Astrocyte (in vitro differentiated cells and primary cell): Measurements from ENCODE around the gene DLL3. TPM values are rescaled to one million over a fixed set of nuclear protein-coding genes. Genes with fewer than 3 reads are reported as not detected.

Experiments used
- DNase-seq: peaks from one replicate; pipeline ENCODE4 v3.0.0-alpha.2; 2010; ENCODE audit warnings: low read depth
- FAIRE-seq: peaks from 2 replicates; lab custom pipeline; 2011; peaks lifted over from hg19 to GRCh38; lab: Jason Lieb, UNC
- H2AFZ ChIP-seq: 2 replicates; pipeline ENCODE4 v1.6.0; 2012; ENCODE audit warnings: low read depth, low read length, inconsistent platforms
- H3K27ac ChIP-seq: 2 replicates; pipeline ENCODE4 v1.5.1; 2011; ENCODE audit warnings: low read depth, low read length, inconsistent platforms
- H3K27me3 ChIP-seq: 2 replicates; pipeline ENCODE4 v1.6.0; 2011; ENCODE audit warnings: low read length, inconsistent platforms; ENCODE audit not compliant: insufficient read depth
- H3K36me3 ChIP-seq: 2 replicates; pipeline ENCODE4 v1.5.1; 2011; ENCODE audit warnings: low read length, inconsistent platforms; ENCODE audit not compliant: insufficient read depth
- H3K4me1 ChIP-seq: 2 replicates; pipeline ENCODE4 v1.5.1; 2011; ENCODE audit warnings: low read length, inconsistent platforms; ENCODE audit not compliant: insufficient read depth
- H3K4me2 ChIP-seq: 2 replicates; pipeline ENCODE4 v1.6.0; 2012; ENCODE audit warnings: low read length, inconsistent platforms
- H3K4me3 ChIP-seq: 2 replicates; pipeline ENCODE4 v1.5.1; 2011; ENCODE audit warnings: low read depth, mild to moderate bottlenecking, low read length, inconsistent platforms; ENCODE audit not compliant: insufficient read depth
- H3K79me2 ChIP-seq: 2 replicates; pipeline ENCODE4 v1.6.0; 2012; ENCODE audit warnings: mild to moderate bottlenecking, low read length, inconsistent platforms; ENCODE audit not compliant: insufficient read depth
- H3K9ac ChIP-seq: 2 replicates; pipeline ENCODE4 v1.6.0; 2012; ENCODE audit warnings: mild to moderate bottlenecking, low read length, inconsistent platforms
- H3K9me3 ChIP-seq: 2 replicates; pipeline ENCODE4 v1.5.1; 2012; ENCODE audit warnings: low read depth, mild to moderate bottlenecking, low read length, inconsistent platforms; ENCODE audit not compliant: insufficient read depth
- H4K20me1 ChIP-seq: 2 replicates; pipeline ENCODE4 v1.6.0; 2012; ENCODE audit warnings: low read length, inconsistent platforms; ENCODE audit not compliant: insufficient read depth
- H3K27ac Mint-ChIP-seq: one replicate; pipeline ENCODE4 v1.8.0; 2021; ENCODE audit warnings: mild to moderate bottlenecking, mixed read lengths; ENCODE audit not compliant: unreplicated experiment
- H3K27me3 Mint-ChIP-seq: one replicate; pipeline ENCODE4 v1.8.0; 2021; ENCODE audit warnings: low read depth, mixed read lengths; ENCODE audit not compliant: unreplicated experiment
- H3K36me3 Mint-ChIP-seq: one replicate; pipeline ENCODE4 v1.8.0; 2021; ENCODE audit warnings: low read depth, mixed read lengths; ENCODE audit not compliant: unreplicated experiment
- H3K4me1 Mint-ChIP-seq: one replicate; pipeline ENCODE4 v1.8.0; 2021; ENCODE audit warnings: low read depth, mixed read lengths; ENCODE audit not compliant: unreplicated experiment
- H3K4me3 Mint-ChIP-seq: one replicate; pipeline ENCODE4 v1.8.0; 2021; ENCODE audit warnings: mild to moderate bottlenecking, moderate library complexity, mixed read lengths; ENCODE audit not compliant: unreplicated experiment
- H3K9me3 Mint-ChIP-seq: one replicate; pipeline ENCODE4 v1.8.0; 2021; ENCODE audit warnings: mild to moderate bottlenecking, mixed read lengths; ENCODE audit not compliant: unreplicated experiment
- EZH2 ChIP-seq: IDR thresholded peaks from 2 replicates; pipeline ENCODE4 v1.6.1; 2012; ENCODE audit warnings: mild to moderate bottlenecking, low read length, inconsistent platforms; ENCODE audit not compliant: insufficient read depth
- total RNA-seq: library from RNA; stranded (reverse); gene quantifications from 2 replicates; pipeline ENCODE4 v1.2.1, GENCODE V29; 2021
- TF ChIP-seq, protein P1 (sequence below): IDR thresholded peaks from 2 replicates; pipeline ENCODE4 v1.5.1; 2011; ENCODE audit warnings: low read depth, mild to moderate bottlenecking, inconsistent platforms, low read length, moderate library complexity; ENCODE audit not compliant: insufficient read depth

Gene DLL3
- total RNA-seq, 1 donor from 2014 or later: 0.84 TPM

DNA sequence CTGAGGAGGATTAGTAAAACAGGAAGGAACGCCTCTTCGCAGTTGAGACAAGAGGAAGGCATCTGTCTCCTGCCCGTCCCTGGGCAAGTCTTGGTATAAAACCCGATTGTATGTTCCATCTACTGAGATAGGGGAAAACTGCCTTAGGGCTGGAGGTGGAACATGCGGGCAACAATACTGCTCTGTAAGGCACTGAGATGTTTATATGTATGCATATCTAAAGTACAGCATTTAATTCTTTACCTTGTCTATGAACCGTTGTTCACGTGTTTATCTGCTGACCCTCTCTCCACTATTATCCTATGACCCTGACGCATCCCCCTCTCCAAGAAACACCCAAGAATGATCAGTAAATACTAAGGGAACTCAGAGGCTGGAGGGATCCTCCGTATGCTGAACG, 18.8 kb upstream of the DLL3 start:
- DNase-seq (no peak), FAIRE-seq (no peak)
- Mint-ChIP-seq H3K27ac (peak overlapping the region; percentile 91), H3K4me3 (peak overlapping the region; percentile 93), H3K4me1 (peaks cover 12% of the 10 kb centered on the region), H3K36me3 (peaks cover 12% of the 10 kb centered on the region), H3K27me3 (no peaks in the 10 kb centered on the region), H3K9me3 (no peaks in the 10 kb centered on the region)
- Histone ChIP-seq H3K79me2 (peaks cover 30% of the 10 kb centered on the region), H4K20me1 (peaks cover 18% of the 10 kb centered on the region), H3K27ac (peak overlapping the region; percentile 87), H3K27me3 (no peaks in the 10 kb centered on the region), H3K9me3 (no peaks in the 10 kb centered on the region), H2AFZ (peak overlapping the region; percentile 69), H3K9ac (peak overlapping the region; percentile 99), H3K4me3 (peak overlapping the region; percentile 97), H3K36me3 (peaks cover 20% of the 10 kb centered on the region), H3K4me1 (peaks cover 17% of the 10 kb centered on the region), H3K4me2 (peak overlapping the region; percentile 99)
- TF ChIP-seq EZH2: no peak

DNA sequence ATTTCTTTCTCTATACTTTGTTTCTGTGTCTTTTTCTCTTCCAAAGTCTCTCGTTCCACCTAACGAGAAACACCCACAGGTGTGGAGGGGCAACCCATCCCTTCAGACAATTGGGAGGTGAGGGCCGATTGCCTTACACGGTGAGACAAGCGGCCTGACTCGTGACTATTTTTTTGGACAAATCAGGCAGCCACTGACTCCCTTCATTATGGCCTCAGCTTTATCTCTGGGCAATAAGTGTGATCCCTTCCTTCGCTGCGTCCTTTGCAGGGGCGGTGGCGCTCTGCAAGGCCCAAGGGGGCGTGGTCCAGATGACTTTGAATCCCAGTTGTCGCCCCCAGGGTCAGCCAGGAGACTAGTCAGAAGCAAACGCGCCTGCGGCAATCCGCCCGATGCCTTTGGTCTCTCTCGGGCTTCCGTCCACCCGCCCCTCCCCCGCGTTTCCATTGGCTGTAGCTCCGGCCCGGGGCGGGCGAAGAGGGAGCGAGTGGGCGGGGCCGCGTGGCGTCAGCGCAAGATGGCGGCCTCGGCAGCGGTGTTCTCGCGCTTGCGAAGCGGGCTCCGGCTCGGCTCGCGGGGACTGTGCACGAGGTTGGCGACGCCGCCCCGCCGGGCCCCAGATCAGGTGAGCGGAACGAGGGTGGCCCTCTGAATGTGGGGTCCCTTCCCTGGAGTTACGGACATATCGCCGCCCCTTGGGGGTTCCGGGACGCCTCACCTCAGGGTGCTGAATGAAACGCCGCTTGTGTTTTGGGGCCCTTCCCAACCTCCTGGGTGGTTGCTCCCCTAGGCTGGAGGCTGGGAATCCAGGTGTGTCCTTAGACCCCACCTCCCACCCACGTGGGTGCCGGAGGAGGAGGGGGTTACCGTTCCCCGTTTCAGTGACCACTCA, 18.2 kb upstream of the DLL3 start, which contains the start of gene TIMM50:
Gene TIMM50, plus strand, starts transcription at position 502 of the 892 bp plus-strand sequence. Its CDS starts 16 bp downstream, at position 518.
- Histone ChIP-seq H3K4me2 (peak within 1 kb of the TSS; percentile 99), H3K27me3 (no peaks in the 10 kb centered on the region), H4K20me1 (peaks cover 14% of the 10 kb centered on the region), H2AFZ (peak within 1 kb of the TSS; percentile 76), H3K9me3 (no peaks in the 10 kb centered on the region), H3K79me2 (peaks cover 35% of the 10 kb centered on the region), H3K4me1 (peaks cover 17% of the 10 kb centered on the region), H3K27ac (peak within 1 kb of the TSS; percentile 87), H3K9ac (peak within 1 kb of the TSS; percentile 99), H3K4me3 (peak within 1 kb of the TSS; percentile 97), H3K36me3 (peaks cover 20% of the 10 kb centered on the region)
- TF ChIP-seq, protein P1, sequence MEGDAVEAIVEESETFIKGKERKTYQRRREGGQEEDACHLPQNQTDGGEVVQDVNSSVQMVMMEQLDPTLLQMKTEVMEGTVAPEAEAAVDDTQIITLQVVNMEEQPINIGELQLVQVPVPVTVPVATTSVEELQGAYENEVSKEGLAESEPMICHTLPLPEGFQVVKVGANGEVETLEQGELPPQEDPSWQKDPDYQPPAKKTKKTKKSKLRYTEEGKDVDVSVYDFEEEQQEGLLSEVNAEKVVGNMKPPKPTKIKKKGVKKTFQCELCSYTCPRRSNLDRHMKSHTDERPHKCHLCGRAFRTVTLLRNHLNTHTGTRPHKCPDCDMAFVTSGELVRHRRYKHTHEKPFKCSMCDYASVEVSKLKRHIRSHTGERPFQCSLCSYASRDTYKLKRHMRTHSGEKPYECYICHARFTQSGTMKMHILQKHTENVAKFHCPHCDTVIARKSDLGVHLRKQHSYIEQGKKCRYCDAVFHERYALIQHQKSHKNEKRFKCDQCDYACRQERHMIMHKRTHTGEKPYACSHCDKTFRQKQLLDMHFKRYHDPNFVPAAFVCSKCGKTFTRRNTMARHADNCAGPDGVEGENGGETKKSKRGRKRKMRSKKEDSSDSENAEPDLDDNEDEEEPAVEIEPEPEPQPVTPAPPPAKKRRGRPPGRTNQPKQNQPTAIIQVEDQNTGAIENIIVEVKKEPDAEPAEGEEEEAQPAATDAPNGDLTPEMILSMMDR: no peak
- TF ChIP-seq EZH2: no peak
- FAIRE-seq: no peak
- no peaks in the 10 kb centered on the region for H3K9me3 Mint-ChIP-seq
- H3K27me3 Mint-ChIP-seq: no peaks in the 10 kb centered on the region
- peak; percentile 76 for DNase-seq
- peaks cover 9% of the 10 kb centered on the region for H3K36me3 Mint-ChIP-seq
- peak within 1 kb of the TSS; percentile 93 for H3K4me3 Mint-ChIP-seq
- H3K27ac Mint-ChIP-seq: peak within 1 kb of the TSS; percentile 91
- peaks cover 12% of the 10 kb centered on the region for H3K4me1 Mint-ChIP-seq

DNA sequence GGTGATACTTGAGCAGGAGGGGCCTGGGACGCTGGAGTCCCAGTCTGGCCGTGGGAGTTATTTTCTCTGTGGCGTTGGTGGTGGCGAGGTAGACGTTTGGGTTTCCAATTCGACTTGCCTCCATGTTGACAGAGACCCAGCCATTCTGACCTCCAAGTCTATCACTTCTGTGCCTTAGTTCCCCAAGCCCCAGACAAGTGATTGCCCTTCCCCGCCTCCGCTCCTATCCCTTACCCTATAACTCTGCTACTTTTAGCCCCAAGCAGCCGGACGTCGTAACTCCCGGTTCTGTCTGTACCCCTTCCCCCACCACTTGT, 17.6 kb upstream of the DLL3 start:
- peaks cover 9% of the 10 kb centered on the region for H4K20me1 ChIP-seq
- peaks cover 17% of the 10 kb centered on the region for H3K4me1 ChIP-seq
- peak overlapping the region; percentile 76 for H2AFZ ChIP-seq
- H3K4me2 ChIP-seq: peak overlapping the region; percentile 99
- Mint-ChIP-seq H3K36me3 (peaks cover 9% of the 10 kb centered on the region), H3K27me3 (no peaks in the 10 kb centered on the region), H3K9me3 (no peaks in the 10 kb centered on the region), H3K4me3 (peak overlapping the region; percentile 93), H3K4me1 (peaks cover 12% of the 10 kb centered on the region), H3K27ac (peak overlapping the region; percentile 78)
- DNase-seq: no peak
- peaks cover 41% of the 10 kb centered on the region for H3K79me2 ChIP-seq
- H3K36me3 ChIP-seq: peaks cover 18% of the 10 kb centered on the region
- peak overlapping the region; percentile 99 for H3K9ac ChIP-seq
- FAIRE-seq: no peak
- H3K4me3 ChIP-seq: peak overlapping the region; percentile 97
- H3K27ac ChIP-seq: peak overlapping the region; percentile 87
- TF ChIP-seq, protein P1: no peak
- no peak for TF ChIP-seq EZH2
- no peaks in the 10 kb centered on the region for H3K27me3 ChIP-seq
- no peaks in the 10 kb centered on the region for H3K9me3 ChIP-seq
